Femur (tissue), 1 donor: ENCODE data around the gene DOCK10.

Experiments used
- DNase-seq: peaks from one replicate; pipeline ENCODE4 v3.0.0-alpha.2; 2017

Gene DOCK10

GRCh38 chr2:224753743-224754540 lies 288.3 kb downstream of the DOCK10 start:
- peak; percentile 25 for DNase-seq

- no peak for DNase-seq
These were observed 290.1 kb downstream of the DOCK10 start for GRCh38 chr2:224751996-224752698.

- no peak for DNase-seq
These were observed 293.1 kb downstream of the DOCK10 start for GRCh38 chr2:224749136-224749535.

- no peak for DNase-seq
These were observed 294.5 kb downstream of the DOCK10 start for GRCh38 chr2:224747765-224748164.

- no peak for DNase-seq
These were observed 306.0 kb downstream of the DOCK10 start for GRCh38 chr2:224736227-224736626.

- DNase-seq, result no peak
These were observed 307.3 kb downstream of the DOCK10 start for GRCh38 chr2:224734949-224735348.

GRCh38 chr2:224731665-224732064 lies 310.6 kb downstream of the DOCK10 start:
- DNase-seq, result no peak

GRCh38 chr2:224729435-224729834 lies 312.8 kb downstream of the DOCK10 start:
- no peak for DNase-seq

GRCh38 chr2:224724331-224724730 lies 317.9 kb downstream of the DOCK10 start:
- no peak for DNase-seq

- DNase-seq, result no peak
These were observed 318.6 kb downstream of the DOCK10 start for GRCh38 chr2:224723586-224724217.

GRCh38 chr2:224722770-224723169 lies 319.5 kb downstream of the DOCK10 start:
- DNase-seq, result no peak

- no peak for DNase-seq
These were observed 320.0 kb downstream of the DOCK10 start for GRCh38 chr2:224722250-224722649.

GRCh38 chr2:224716921-224717320 lies 325.3 kb downstream of the DOCK10 start:
- DNase-seq, result no peak

- DNase-seq, result no peak
These were observed 326.1 kb downstream of the DOCK10 start, which contains the start of gene CCDC195 for GRCh38 chr2:224716201-224716600. Gene CCDC195, minus strand, starts transcription at chr2:224716365. Its CDS starts 0 bp downstream, at chr2:224716365.
